Psoas muscle (tissue), 8 donors: ENCODE measurements around the gene SH3TC1. TPM values are rescaled to one million over a fixed set of nuclear protein-coding genes. Genes with fewer than 3 reads are reported as not detected.

Source experiments
- ATAC-seq, 4 donors: fragments of 200-7000 bp; cut with Tn5 transposase; one replicate each; pipeline ENCODE4 v1.9.1; 2020; ENCODE audit warnings: moderate library complexity in 3 of 4, mild to moderate bottlenecking in 2 of 4
- DNase-seq, 2 donors: peaks; one replicate each; pipeline ENCODE4 v3.0.0-alpha.2; 2020
- H3K27ac ChIP-seq: fragments of 200-600 bp; one replicate; pipeline ENCODE4 v1.8.0; 2022
- H3K27me3 ChIP-seq, 3 donors: fragments of 200-600 bp in 1 of 3; one replicate each; pipeline versions ENCODE4 v1.6.1 to v1.8.0; 2013 to 2022; ENCODE audit warnings: low read length in 2 of 3, mild to moderate bottlenecking in 2 of 3, moderate library complexity in 1 of 3; ENCODE audit not compliant: insufficient read depth in 3 of 3
- H3K36me3 ChIP-seq, 2 donors: fragments of 200-600 bp in 1 of 2; one replicate each; pipeline versions ENCODE4 v1.6.1 to v1.8.0; 2013 to 2022; ENCODE audit warnings: low read depth in 1 of 2, mild to moderate bottlenecking in 1 of 2, moderate library complexity in 1 of 2; ENCODE audit not compliant: insufficient read depth in 1 of 2
- H3K4me1 ChIP-seq: fragments of 200-600 bp; one replicate; pipeline ENCODE4 v1.8.0; 2022
- H3K4me3 ChIP-seq: fragments of 200-600 bp; one replicate; pipeline ENCODE4 v1.8.0; 2022; ENCODE audit warnings: mild to moderate bottlenecking
- H3K9me3 ChIP-seq: fragments of 200-600 bp; one replicate; pipeline ENCODE4 v1.8.0; 2022
- WGBS, 3 donors: extraction: QIAGEN DNeasy Blood & Tissue Kit; methylation state at CpG; one replicate each; pipeline versions ENCODE4 v1.1.6 to v1.1.7; 2013; 5-methylcytosine and 5-hydroxymethylcytosine counted together
- intact Hi-C, 2 donors: fragments of 100-400 bp; cut with DNase I; formaldehyde crosslinking; loops; one replicate each; pipeline versions ENCODE4 v1.11.0 to v1.14.2; 2022
- polyA plus RNA-seq, 3 donors: library from polyadenylated mRNA; stranded (reverse); fragments of 200-250 nt; gene quantifications; one replicate each; pipeline ENCODE4 v1.2.3, GENCODE V29; 2013
- total RNA-seq, 4 donors: library from RNA; stranded (reverse); fragmentation: NEBNext Ultra II Directional in 2 of 4; extraction: Animal tissue kit (Norgen Biotek cat#: 25700) in 2 of 4; gene quantifications; one replicate each; pipeline versions ENCODE4 v1.2.1 to v1.2.4, GENCODE V29; 2021 to 2023
- TF ChIP-seq, protein P1 (sequence below): fragments of 200-600 bp; IDR thresholded peaks from one replicate; pipeline ENCODE4 v1.8.0; 2022; ENCODE audit warnings: antibody characterized with exemption
- donor health status: healthy with polysubstance abuse.
- donor health status: DM: no; HTN: no; CAD: no; lungs with moderate emphysema.
- donor health status: Bipolar disorder and iron deficiency.
- donor health status: healthy.
- donor health status: DM: yes; HTN: yes; CAD: no.
- donor health status: DM: no; HTN: no; CAD: no.
- donor health status: DM: no; HTN: no; CAD: no.
- donor health status: DM: yes; HTN: yes; CAD: no.

SH3TC1 gene
- total and polyA plus RNA-seq, 7 donors = 1.9 to 7.9 (median 4.7) TPM

DNA sequence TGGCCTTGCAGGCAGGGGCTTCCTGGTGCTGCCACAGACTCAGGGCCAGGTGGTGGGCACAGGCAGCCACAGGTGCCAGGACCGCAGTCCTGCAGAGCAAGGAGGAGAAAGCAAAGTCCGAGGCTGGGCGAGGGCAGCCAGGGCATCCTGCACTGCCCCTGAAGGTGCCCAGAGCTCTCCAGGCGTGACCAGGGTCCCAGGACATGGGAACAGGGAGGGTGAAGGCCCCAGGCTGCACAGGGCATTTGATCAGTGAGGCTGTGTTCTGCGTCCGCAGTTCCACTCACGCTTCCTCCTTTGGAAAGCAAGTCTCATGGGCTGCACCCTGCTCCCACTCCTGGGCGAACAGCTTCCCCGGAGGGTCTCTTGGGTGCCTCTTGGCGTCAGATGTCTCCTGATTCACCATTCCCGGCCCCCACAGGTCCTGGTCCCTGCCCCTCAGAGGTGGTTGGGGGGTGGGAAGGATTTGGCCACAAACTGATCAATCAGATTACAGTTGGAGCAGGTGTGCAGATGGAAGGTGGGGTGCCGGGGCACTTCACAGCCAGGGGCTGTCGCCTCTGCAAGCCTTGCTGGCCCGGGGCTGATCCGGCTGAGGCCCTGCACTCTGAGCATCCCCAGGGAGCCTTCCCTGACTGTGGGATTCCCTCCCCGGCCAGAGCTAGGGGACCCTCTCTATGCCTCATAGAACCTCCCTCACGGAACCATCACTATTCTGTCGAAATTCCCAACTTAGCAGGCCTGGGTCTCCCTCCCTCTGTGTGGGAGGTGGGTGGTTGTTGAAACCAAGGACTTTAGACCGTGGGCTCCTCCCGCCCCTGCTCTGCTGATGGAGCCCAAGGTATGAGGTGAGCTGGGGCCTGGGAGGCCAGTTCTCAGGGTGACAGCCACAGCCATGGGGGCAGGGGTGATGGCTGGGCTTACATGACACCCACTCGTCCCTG is 3.3 kb downstream of the SH3TC1 start:
- Histone ChIP-seq H3K4me1 (no peaks in the 10 kb centered on the region), H3K27ac (no peak overlapping the region), H3K27me3 (no peaks in the 10 kb centered on the region), H3K4me3 (no peak overlapping the region), H3K36me3 (no peaks in the 10 kb centered on the region), H3K9me3 (no peaks in the 10 kb centered on the region)
- intact Hi-C loops = no loop called here
- TF ChIP-seq, protein P1, sequence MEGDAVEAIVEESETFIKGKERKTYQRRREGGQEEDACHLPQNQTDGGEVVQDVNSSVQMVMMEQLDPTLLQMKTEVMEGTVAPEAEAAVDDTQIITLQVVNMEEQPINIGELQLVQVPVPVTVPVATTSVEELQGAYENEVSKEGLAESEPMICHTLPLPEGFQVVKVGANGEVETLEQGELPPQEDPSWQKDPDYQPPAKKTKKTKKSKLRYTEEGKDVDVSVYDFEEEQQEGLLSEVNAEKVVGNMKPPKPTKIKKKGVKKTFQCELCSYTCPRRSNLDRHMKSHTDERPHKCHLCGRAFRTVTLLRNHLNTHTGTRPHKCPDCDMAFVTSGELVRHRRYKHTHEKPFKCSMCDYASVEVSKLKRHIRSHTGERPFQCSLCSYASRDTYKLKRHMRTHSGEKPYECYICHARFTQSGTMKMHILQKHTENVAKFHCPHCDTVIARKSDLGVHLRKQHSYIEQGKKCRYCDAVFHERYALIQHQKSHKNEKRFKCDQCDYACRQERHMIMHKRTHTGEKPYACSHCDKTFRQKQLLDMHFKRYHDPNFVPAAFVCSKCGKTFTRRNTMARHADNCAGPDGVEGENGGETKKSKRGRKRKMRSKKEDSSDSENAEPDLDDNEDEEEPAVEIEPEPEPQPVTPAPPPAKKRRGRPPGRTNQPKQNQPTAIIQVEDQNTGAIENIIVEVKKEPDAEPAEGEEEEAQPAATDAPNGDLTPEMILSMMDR = no peak
- no peak for DNase-seq
- WGBS, 3 donors = 84 to 90% (median 88%) methylated on average over 21 of the region's 21 CpGs
- ATAC-seq = no peak

DNA sequence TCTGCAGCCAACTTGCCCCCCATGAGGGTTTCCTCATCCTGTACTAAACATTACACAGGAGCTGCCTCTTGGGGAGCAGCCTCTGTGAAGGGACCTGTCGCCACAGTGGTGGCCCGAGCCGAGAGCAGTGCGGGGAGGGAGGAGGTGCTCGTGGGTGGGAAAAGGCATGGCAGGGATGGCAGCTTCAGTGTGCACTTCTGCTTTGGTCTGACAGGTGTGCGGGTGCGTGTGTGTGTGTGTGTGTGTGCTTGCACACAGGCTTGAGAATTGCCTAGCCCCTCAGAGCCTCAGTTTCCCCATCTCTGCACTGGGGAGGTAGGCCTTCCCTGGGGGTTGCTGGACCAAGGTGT is 3.9 kb downstream of the SH3TC1 start:
- ATAC-seq = no peak
- no peaks in the 10 kb centered on the region for H3K36me3 ChIP-seq
- no peak overlapping the region for H3K4me3 ChIP-seq
- H3K9me3 ChIP-seq = no peaks in the 10 kb centered on the region
- H3K4me1 ChIP-seq = no peaks in the 10 kb centered on the region
- TF ChIP-seq, protein P1 = no peak
- intact Hi-C loops = no loop called here
- H3K27me3 ChIP-seq = no peaks in the 10 kb centered on the region
- WGBS, 3 donors = 87 to 91% (median 90%) methylated on average over 7 of the region's 7 CpGs
- no peak overlapping the region for H3K27ac ChIP-seq
- no peak for DNase-seq

DNA sequence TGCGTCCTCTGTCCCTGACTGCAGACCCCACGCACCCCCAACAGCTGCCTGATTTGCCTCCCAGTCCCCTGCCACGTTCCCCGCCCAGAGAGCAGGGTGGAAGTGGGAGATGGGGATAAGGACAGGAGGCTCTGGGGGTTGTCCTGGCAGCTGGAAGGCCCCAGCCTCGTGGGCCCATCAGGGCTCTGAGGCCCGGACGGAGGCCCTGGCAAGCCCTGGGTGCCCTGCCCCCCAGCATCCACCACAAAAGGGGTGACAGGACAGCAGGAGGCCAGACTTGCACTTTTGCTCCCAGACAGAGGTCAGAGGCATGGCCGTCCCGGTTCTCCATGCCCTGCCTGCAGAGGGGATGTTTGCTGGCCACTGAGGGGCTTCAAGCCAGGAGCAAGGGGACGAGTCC is 4.7 kb downstream of the SH3TC1 start:
- Histone ChIP-seq H3K4me1 (no peaks in the 10 kb centered on the region), H3K36me3 (no peaks in the 10 kb centered on the region), H3K27ac (no peak overlapping the region), H3K9me3 (no peaks in the 10 kb centered on the region), H3K27me3 (no peaks in the 10 kb centered on the region), H3K4me3 (no peak overlapping the region)
- DNase-seq (no peak), ATAC-seq (no peak)
- intact Hi-C loops = no loop called here
- TF ChIP-seq, protein P1 = no peak
- WGBS, 3 donors = 86 to 87% (median 87%) methylated on average over 10 of the region's 10 CpGs

DNA sequence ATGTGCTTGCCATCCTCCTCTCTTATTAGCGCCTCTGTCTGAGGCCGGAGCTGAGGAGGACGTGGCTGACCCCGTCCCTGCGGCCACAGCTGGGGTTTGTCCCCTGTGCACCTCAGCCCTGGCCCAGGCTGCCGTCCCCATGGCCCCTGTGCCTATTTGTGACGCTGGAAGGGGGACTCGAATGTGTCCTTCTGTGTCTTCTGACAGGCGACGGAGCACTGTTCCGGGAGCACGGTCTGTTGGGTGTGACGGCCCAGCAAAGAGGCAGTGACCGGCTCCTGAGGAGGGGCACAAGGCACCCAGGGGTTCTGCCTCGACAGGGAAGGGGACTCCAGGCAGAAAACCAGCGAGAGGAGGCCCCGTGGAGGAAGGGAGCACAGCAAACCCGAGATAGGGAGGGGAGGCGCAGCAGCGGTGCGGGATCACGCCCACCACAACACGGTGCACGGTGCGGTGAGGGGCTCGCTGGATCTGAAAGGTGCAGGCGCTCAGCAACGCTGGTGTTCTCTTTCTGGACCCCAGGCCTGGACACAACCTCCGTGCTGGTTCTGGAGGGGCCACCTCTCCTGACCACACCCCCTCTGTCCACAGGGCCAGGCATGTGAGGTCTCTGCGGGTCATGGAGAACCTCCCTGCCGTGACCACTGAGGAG is 5.6 kb downstream of the SH3TC1 start:
- DNase-seq = no peak
- H3K27ac ChIP-seq = no peak overlapping the region
- no peaks in the 10 kb centered on the region for H3K9me3 ChIP-seq
- ATAC-seq = no peak
- 92 to 94% (median 93%) methylated on average over 31 of the region's 31 CpGs for WGBS, 3 donors
- intact Hi-C loops = no loop called here
- H3K36me3 ChIP-seq = no peaks in the 10 kb centered on the region
- no peaks in the 10 kb centered on the region for H3K27me3 ChIP-seq
- TF ChIP-seq, protein P1 = no peak
- no peak overlapping the region for H3K4me3 ChIP-seq
- H3K4me1 ChIP-seq = no peaks in the 10 kb centered on the region
